Right lobe of liver (tissue), 6 donors: ENCODE data around the gene ELFN1. TPM values are rescaled to one million over a fixed set of nuclear protein-coding genes. Genes with fewer than 3 reads are reported as not detected.

Source experiments
- ATAC-seq, 4 donors: fragments of 200-7000 bp; cut with Tn5 transposase; one replicate each; pipeline ENCODE4 v1.9.1; 2020; ENCODE audit warnings: mild to moderate bottlenecking in 4 of 4, moderate library complexity in 4 of 4
- DNase-seq, 3 donors: peaks; one replicate each; pipeline ENCODE4 v3.0.0-alpha.2; 2020
- H3K27ac ChIP-seq, 3 donors: fragments of 200-600 bp; one replicate each; pipeline ENCODE4 v1.8.0; 2022
- H3K27me3 ChIP-seq, 2 donors: fragments of 200-600 bp; one replicate each; pipeline ENCODE4 v1.8.0; 2022
- H3K36me3 ChIP-seq, 4 donors: fragments of 200-600 bp; sonication (generic) in 1 of 4; one replicate each; pipeline versions ENCODE4 v1.5.1 to v1.8.0; 2017 to 2022; ENCODE audit warnings: control low read depth in 1 of 4
- H3K4me1 ChIP-seq, 4 donors: fragments of 200-600 bp; sonication (generic) in 1 of 4; one replicate each; pipeline versions ENCODE4 v1.5.1 to v1.8.0; 2017 to 2022; ENCODE audit warnings: control low read depth in 1 of 4
- H3K4me3 ChIP-seq, 3 donors: fragments of 200-600 bp; one replicate each; pipeline ENCODE4 v1.8.0; 2022
- H3K9me3 ChIP-seq, 4 donors: fragments of 200-600 bp; sonication (generic) in 1 of 4; one replicate each; pipeline versions ENCODE4 v1.5.1 to v1.8.0; 2017 to 2022; ENCODE audit warnings: control low read depth in 1 of 4
- POLR2A ChIP-seq: fragments of 450-650 bp; IDR thresholded peaks from one replicate; pipeline ENCODE4 v1.6.1; 2017; ENCODE audit warnings: antibody characterized with exemption, mild to moderate bottlenecking
- WGBS: methylation state at CpG from one replicate; pipeline ENCODE4 v1.1.6; 2018; ENCODE audit warnings: low coverage, low lambda C conversion rate; ENCODE audit not compliant: insufficient coverage; ENCODE audit errors: missing lambda C conversion rate; 5-methylcytosine and 5-hydroxymethylcytosine counted together
- intact Hi-C, 2 donors: fragments of 100-400 bp; cut with DNase I; formaldehyde crosslinking; loops; one replicate each; pipeline versions ENCODE4 v1.11.2 to v1.14.1; 2022
- total RNA-seq, 6 experiments: library from RNA; depleted of rRNA in 2 of 6; stranded (reverse); fragments of >200 nt in 2 of 6; fragmentation: NEBNext Ultra II Directional in 3 of 6; extraction: Animal tissue kit (Norgen Biotek cat#: 25700) in 3 of 6; gene quantifications; one replicate each; pipeline versions ENCODE4 v1.1.0 to v1.2.4, GENCODE V29; 2016 to 2023
- TF ChIP-seq, protein P1 (sequence below), 4 donors: fragments of 200-600 bp in 3 of 4; fragments of 450-650 bp in 1 of 4; IDR thresholded peaks; one replicate each; pipeline versions ENCODE4 v1.5.1 to v1.8.0; 2016 to 2022; ENCODE audit warnings: antibody characterized with exemption in 4 of 4, mild to moderate bottlenecking in 2 of 4
- donor health status: DM: no; HTN: yes; CAD: no.
- donor health status: DM: no; HTN: no; CAD: no.
- donor health status: DM: no; HTN: no; CAD: no.
- donor health status: DM: no; HTN: yes; CAD: no.
- donor health status: DM: no; HTN: yes; CAD: no.

Gene ELFN1
- total RNA-seq, 6 experiments from 2014 or later = 5.4 to 13.0 (median 7.5) TPM

DNA sequence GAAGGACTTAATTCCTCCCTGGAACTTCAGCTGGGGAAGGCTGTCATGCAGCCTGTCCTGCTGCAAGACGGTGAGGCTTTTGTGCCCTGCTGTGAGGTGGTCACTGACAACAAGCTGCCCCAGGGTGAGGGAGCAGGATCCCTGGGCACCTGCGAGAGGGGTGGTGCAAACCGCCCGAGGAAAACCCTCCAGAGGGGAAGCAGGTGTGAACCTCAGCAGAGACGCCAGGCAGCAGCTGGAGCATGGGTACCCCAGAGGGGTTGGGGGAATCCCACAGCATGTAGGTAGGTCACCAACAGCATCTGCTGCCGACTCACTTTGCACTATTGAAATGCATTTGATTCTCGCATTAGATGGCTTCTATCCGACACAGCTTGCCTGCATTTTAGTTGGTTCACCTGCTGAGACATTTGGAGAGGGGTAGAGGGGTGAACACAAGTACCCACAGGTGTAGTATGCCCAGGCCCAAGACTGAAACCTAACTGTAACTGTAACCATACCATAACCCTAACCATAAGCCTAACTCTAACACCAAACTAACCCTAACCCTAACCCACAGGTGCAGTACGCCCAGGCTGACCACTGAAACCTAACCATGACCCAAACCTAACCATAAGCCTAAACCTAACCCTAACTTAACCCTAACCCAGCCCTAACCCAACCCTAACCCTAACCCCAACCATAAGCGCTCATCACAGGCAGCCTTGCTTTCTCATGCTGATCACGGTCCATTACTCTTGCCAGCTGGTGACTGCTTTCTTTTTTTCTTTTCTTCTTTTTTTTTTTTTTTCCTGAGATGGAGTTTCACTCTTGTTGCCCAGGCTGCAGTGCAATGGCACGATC, 85.9 kb downstream of the ELFN1 start:
- no peaks in the 10 kb centered on the region for H3K27me3 ChIP-seq

DNA sequence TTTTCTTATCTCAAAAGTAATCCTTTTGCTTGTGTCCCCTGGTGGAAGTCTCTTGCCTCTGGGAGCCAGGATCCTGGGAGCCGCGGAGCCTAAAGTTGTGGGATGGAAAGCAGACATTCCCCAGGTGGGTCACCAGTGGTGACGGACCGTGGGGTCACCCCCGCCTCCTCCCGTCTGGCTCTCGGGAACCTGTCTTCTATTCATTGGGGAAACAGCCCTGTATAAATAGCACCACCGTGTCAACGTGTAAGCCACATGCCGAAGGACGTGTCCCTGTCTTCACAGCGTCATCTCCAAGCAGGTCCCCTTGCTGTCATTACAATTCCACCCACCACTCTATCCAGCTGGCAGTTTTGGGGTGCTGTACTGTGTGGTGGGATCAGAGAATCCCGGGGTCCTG, 87.5 kb downstream of the ELFN1 start:
- intact Hi-C loops = no loop called here
- no peaks in the 10 kb centered on the region for H3K36me3 ChIP-seq
- H3K4me1 ChIP-seq = peaks cover 0 to 8% (median 0%) of the 10 kb centered on the region in 4 donors
- 48% methylated on average over 10 of the region's 13 CpGs for WGBS
- H3K27ac ChIP-seq = no peak overlapping the region
- H3K27me3 ChIP-seq = no peaks in the 10 kb centered on the region
- TF ChIP-seq, protein P1, sequence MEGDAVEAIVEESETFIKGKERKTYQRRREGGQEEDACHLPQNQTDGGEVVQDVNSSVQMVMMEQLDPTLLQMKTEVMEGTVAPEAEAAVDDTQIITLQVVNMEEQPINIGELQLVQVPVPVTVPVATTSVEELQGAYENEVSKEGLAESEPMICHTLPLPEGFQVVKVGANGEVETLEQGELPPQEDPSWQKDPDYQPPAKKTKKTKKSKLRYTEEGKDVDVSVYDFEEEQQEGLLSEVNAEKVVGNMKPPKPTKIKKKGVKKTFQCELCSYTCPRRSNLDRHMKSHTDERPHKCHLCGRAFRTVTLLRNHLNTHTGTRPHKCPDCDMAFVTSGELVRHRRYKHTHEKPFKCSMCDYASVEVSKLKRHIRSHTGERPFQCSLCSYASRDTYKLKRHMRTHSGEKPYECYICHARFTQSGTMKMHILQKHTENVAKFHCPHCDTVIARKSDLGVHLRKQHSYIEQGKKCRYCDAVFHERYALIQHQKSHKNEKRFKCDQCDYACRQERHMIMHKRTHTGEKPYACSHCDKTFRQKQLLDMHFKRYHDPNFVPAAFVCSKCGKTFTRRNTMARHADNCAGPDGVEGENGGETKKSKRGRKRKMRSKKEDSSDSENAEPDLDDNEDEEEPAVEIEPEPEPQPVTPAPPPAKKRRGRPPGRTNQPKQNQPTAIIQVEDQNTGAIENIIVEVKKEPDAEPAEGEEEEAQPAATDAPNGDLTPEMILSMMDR (IDR thresholded peaks at IDR 0.05) = no peak
- no peak for TF ChIP-seq POLR2A
- DNase-seq (no peak), ATAC-seq (no peak)
- H3K4me3 ChIP-seq = no peak overlapping the region
- H3K9me3 ChIP-seq = no peaks in the 10 kb centered on the region

More for the DNA sequence above, 85.9 kb downstream of the ELFN1 start:
- peaks cover 0 to 8% (median 0%) of the 10 kb centered on the region in 4 donors for H3K4me1 ChIP-seq
- no peaks in the 10 kb centered on the region for H3K36me3 ChIP-seq
- TF ChIP-seq, protein P1 (IDR thresholded peaks at IDR 0.05) = no peak
- no peak for TF ChIP-seq POLR2A
- ATAC-seq (no peak), DNase-seq (no peak)
- H3K27ac ChIP-seq = no peak overlapping the region
- intact Hi-C loops = no loop called here
- H3K9me3 ChIP-seq = no peaks in the 10 kb centered on the region
- H3K4me3 ChIP-seq = no peak overlapping the region
- WGBS = 90% methylated on average over 3 of the region's 12 CpGs

DNA sequence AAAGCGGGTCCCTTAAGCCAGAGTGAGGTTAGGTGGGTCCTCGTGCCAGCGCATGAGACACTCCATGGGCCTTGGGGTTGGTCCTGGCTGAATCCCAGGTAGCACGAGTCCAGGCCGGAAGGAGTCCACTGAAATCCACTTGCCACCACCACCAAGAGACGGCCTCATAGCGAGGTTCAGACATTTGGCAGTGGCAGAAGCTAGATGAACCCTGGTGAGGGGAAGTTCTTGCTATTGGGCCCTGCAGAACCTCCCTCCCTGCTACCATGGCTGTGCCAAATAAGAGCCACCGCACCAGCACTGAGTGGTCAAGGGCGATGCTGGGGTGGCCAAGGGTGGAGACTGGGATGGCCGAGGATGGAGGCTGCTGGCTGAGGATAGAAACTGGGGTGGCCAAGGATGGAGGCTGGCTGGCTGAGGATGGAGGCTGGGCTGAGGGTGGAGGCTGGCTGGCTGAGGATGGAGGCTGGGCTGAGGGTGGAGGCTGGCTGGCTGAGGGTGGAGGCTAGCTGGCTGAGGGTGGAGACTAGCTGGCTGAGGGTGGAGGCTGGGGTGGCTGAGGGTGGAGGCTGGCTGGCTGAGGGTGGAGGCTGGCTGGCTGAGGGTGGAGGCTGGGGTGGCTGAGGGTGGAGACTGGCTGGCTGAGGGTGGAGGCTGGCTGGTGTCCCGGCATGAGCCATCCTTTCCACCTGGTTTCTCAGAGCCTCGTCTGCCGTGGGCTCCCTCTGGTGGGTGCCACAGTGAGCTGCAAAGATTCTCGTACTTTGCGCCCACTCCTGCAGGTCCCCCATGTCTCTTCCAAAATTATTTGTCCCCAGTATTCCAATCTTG, 88.2 kb downstream of the ELFN1 start:
- no peaks in the 10 kb centered on the region for H3K27me3 ChIP-seq
- H3K4me3 ChIP-seq = no peak overlapping the region
- WGBS = no CpG with 5 or more reads among the region's 15 CpGs
- no peaks in the 10 kb centered on the region for H3K36me3 ChIP-seq
- peak; percentile 96 to 99 (median 98) for ATAC-seq
- peaks cover 0 to 8% (median 0%) of the 10 kb centered on the region in 4 donors for H3K4me1 ChIP-seq
- intact Hi-C loops = no loop called here
- no peaks in the 10 kb centered on the region for H3K9me3 ChIP-seq
- no peak for TF ChIP-seq POLR2A
- TF ChIP-seq, protein P1 (IDR thresholded peaks at IDR 0.05) = peak; percentile 41 to 54 (median 53)
- H3K27ac ChIP-seq = no peak overlapping the region
- DNase-seq = peak; percentile 71 to 75 (median 74)

DNA sequence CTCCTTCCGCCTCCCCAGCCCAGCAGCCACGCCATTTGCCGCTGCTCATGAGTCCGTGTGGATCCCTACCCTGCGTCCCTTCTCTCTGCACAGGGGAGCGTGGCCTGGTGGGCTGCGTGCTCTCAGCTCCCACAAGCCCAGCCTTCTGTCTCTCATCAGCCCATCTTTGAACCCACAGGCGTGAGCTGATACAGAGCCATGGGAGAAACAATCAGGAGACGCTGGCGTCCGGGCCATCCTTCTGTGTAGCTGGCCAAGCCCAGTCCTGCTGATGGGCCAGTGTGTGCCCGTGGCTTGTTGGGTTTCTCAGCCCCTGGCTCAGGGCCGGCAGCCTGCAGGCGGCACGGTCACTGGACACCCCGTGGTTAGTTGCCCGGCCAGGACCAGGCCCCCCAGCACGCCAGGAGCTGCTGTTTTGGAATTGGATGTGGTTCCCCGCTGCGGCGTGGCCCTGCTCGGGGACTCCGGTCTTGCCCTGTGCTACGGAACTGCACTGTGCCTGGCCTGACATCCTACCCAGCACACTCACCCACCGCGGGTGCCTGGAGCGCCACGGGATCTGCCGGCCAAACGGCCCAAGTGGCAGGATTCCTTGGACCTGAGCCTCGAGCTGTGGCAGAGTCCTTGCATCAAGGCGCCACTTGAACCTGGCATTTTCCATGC, 88.9 kb downstream of the ELFN1 start:
- WGBS = 54% methylated on average over 3 of the region's 32 CpGs
- H3K4me1 ChIP-seq = peaks cover 0 to 8% (median 0%) of the 10 kb centered on the region in 4 donors
- intact Hi-C loops = no loop called here
- no peaks in the 10 kb centered on the region for H3K27me3 ChIP-seq
- no peaks in the 10 kb centered on the region for H3K36me3 ChIP-seq
- no peaks in the 10 kb centered on the region for H3K9me3 ChIP-seq
- H3K4me3 ChIP-seq = no peak overlapping the region
- DNase-seq (no peak), ATAC-seq (no peak)
- no peak overlapping the region for H3K27ac ChIP-seq
- TF ChIP-seq, protein P1 (IDR thresholded peaks at IDR 0.05) = no peak
